ENCODE data around the gene LILRA1. TPM values are rescaled to one million over a fixed set of nuclear protein-coding genes. Genes with fewer than 3 reads are reported as not detected.
"Not testable (repeated sequence)": the region's sequence is repeated elsewhere in the genome, so short reads cannot be mapped to it uniquely, and the experiment has no call there.

Gene LILRA1
- total RNA-seq, 4 donors from 2014 or later, result 0.23 to 2.0 (median 0.47) TPM

DNA sequence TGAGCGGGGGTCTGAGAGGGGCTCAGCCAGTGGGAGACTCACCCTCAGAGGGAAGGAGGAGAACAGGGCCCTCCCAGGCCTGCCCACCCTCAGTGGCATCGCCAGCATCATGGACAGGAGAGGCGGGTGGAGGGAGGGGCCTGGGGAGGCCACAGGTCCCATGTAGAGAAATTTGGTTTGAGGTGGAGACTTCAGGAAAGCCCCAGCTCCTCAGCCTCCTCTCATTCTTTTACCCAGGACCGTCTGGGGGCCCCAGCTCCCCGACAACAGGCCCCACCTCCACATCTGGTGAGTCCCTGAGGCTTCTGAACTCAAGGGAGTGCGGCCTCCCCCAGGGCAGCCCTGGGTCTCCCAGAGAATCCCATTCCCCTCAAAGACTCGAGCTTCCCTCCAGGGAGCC, 40.0 kb downstream of the LILRA1 start:
- peaks cover 0 to 71% (median 0%) of the 10 kb centered on the region in 4 donors for H3K27me3 ChIP-seq
- H3K36me3 ChIP-seq, result no peaks in the 10 kb centered on the region
- no peak overlapping the region for H3K27ac ChIP-seq (replicated peaks in 1 of 4)
- TF ChIP-seq, protein P1, sequence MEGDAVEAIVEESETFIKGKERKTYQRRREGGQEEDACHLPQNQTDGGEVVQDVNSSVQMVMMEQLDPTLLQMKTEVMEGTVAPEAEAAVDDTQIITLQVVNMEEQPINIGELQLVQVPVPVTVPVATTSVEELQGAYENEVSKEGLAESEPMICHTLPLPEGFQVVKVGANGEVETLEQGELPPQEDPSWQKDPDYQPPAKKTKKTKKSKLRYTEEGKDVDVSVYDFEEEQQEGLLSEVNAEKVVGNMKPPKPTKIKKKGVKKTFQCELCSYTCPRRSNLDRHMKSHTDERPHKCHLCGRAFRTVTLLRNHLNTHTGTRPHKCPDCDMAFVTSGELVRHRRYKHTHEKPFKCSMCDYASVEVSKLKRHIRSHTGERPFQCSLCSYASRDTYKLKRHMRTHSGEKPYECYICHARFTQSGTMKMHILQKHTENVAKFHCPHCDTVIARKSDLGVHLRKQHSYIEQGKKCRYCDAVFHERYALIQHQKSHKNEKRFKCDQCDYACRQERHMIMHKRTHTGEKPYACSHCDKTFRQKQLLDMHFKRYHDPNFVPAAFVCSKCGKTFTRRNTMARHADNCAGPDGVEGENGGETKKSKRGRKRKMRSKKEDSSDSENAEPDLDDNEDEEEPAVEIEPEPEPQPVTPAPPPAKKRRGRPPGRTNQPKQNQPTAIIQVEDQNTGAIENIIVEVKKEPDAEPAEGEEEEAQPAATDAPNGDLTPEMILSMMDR (IDR thresholded peaks at IDR 0.05), result no peak
- TF ChIP-seq EP300 (IDR thresholded peaks at IDR 0.05) (no peak), POLR2A (IDR thresholded peaks at IDR 0.05; ENCODE audit: low read depth) (no peak), POLR2AphosphoS5 (IDR thresholded peaks at IDR 0.05) (no peak)
- 62% methylated on average over 5 of the region's 7 CpGs for WGBS
- no peak overlapping the region for H3K4me3 ChIP-seq
- no peaks in the 10 kb centered on the region for H3K4me1 ChIP-seq
- intact Hi-C loops (cut with DNase I), result no loop called here
- H3K9me3 ChIP-seq, result no peaks in the 10 kb centered on the region
- no peak for DNase-seq (ENCODE audit: extremely low spot score)

DNA sequence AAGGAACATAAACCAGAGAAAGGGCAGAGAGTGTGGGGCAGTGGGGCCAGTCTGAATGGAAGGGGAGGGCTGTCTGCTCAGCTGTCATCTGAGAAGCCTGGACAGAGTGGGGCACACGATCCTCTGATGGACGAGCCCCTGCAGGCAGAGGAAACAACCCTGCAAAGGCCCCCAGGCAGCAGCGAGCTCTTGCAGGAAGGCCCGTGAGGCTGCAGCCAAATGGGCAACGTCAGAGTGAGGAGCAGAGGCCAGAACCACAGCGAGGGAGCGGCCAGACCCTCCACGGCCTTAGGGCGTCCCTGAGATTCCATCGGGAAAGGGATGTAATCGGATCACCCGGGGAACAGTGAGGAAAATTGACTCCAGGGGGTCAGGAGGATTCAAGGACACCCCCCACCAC, 42.6 kb downstream of the LILRA1 start:
- 11% methylated on average over 5 of the region's 12 CpGs for WGBS
- H3K27ac ChIP-seq (replicated peaks in 1 of 4); H3K4me1 ChIP-seq; intact Hi-C loops (cut with DNase I); H3K9me3 ChIP-seq; H3K36me3 ChIP-seq; H3K4me3 ChIP-seq; DNase-seq (ENCODE audit: extremely low spot score): not testable (repeated sequence)
- peaks cover 0 to 53% (median 0%) of the 10 kb centered on the region in 4 donors for H3K27me3 ChIP-seq

DNA sequence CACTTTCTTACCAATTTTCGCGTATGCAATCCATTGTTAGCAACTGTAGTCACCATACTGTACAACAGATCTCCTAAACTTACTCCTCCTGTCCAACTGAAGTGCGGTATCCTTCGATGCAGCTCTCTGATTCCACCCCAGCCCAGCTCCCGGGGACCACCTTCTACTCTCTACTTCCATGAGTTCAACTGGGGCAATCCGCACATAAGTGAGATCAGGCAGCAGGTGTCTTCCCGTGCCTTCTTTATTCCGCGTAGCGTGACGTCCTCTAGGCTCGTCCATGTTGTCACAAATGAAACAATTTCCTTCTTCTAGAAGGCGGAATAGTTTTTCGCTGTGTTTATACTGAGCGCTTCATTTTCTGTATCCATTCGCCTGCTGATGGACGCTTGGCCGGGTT, 45.3 kb downstream of the LILRA1 start:
- Histone ChIP-seq H3K4me3 (no peak overlapping the region), H3K4me1 (no peaks in the 10 kb centered on the region), H3K9me3 (no peaks in the 10 kb centered on the region), H3K27ac (replicated peaks in 1 of 4) (no peak overlapping the region), H3K36me3 (no peaks in the 10 kb centered on the region), H3K27me3 (peaks cover 0 to 38% (median 0%) of the 10 kb centered on the region in 4 donors)
- DNase-seq (ENCODE audit: extremely low spot score), result no peak
- TF ChIP-seq, protein P1 (IDR thresholded peaks at IDR 0.05), result no peak
- TF ChIP-seq POLR2A (IDR thresholded peaks at IDR 0.05; ENCODE audit: low read depth) (no peak), POLR2AphosphoS5 (IDR thresholded peaks at IDR 0.05) (no peak), EP300 (IDR thresholded peaks at IDR 0.05) (no peak)
- intact Hi-C loops (cut with DNase I), result no loop called here
- 88% methylated on average over 18 of the region's 18 CpGs for WGBS

DNA sequence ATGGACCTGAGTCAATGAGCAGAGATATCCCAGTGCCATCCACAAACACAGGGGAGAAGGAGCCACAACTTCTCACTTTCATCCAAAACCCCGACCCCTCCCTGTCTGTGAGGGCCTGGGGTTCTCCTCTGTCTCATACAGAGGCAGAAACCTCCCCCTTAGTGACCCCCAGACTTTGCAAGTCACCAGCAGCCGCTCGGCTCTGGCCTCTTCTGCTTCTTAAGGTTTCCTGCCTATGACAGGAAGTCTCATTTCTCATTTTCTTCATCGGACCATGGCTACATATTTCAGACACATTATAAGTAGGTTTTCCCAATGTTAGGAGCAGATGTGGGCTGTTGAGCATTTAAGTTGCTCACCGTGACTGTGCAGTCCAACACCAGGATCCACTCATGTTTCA, 49.5 kb downstream of the LILRA1 start:
- peaks cover 0 to 19% (median 0%) of the 10 kb centered on the region in 4 donors for H3K27me3 ChIP-seq
- intact Hi-C loops (cut with DNase I); H3K36me3 ChIP-seq; H3K9me3 ChIP-seq; DNase-seq (ENCODE audit: extremely low spot score); H3K4me3 ChIP-seq; H3K4me1 ChIP-seq; H3K27ac ChIP-seq (replicated peaks in 1 of 4): not testable (repeated sequence)
- WGBS, result 65% methylated on average over 5 of the region's 5 CpGs

DNA sequence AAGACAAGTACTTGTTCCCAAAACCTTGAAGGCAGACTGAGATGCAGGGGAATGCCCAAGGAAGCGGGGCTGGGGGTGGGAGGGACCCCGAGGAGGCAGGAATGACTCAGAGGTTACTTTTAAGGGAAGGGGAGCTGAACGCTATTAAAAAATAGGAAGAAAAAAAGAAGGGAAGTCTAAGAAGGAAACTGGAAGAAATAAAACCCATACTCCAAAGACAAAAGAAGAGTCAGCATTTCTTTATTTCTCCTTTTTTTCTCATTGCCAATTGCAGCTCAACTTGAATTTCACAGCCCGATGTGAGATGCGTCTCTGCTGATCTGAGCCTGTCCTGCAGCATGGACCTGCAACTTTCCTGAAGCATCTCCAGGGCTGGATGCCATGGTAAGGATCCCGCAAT, 50.2 kb downstream of the LILRA1 start:
- DNase-seq (ENCODE audit: extremely low spot score); H3K9me3 ChIP-seq; H3K36me3 ChIP-seq; H3K4me1 ChIP-seq; intact Hi-C loops (cut with DNase I); H3K4me3 ChIP-seq; H3K27ac ChIP-seq (replicated peaks in 1 of 4): not testable (repeated sequence)
- 59% methylated on average over 6 of the region's 6 CpGs for WGBS
- H3K27me3 ChIP-seq, result peaks cover 0 to 19% (median 0%) of the 10 kb centered on the region in 4 donors

DNA sequence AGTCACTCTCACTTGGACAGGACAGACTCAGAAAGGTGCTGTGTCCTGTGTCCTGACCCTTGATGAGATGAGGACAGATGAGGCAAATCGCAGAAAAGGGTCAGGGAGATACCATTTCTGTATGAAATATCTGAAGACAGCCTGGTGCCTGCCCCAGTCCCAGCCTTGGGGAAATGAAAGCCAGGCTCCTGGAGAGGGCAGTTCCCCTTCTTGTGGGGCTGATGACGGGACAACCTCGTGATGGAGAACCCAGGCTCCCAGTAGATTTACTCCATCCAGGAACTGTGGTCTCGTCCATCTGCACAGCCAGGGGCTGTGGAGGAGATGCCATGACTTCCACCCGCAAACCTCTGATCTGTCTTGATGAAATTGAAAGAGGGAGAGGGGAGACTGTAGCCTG, 50.6 kb downstream of the LILRA1 start:
- Histone ChIP-seq H3K27ac (replicated peaks in 1 of 4) (no peak overlapping the region), H3K9me3 (no peaks in the 10 kb centered on the region), H3K4me1 (no peaks in the 10 kb centered on the region), H3K27me3 (peaks cover 0 to 19% (median 0%) of the 10 kb centered on the region in 4 donors), H3K4me3 (no peak overlapping the region), H3K36me3 (no peaks in the 10 kb centered on the region)
- intact Hi-C loops (cut with DNase I), result no loop called here
- no peak for TF ChIP-seq POLR2AphosphoS5 (IDR thresholded peaks at IDR 0.05)
- TF ChIP-seq EP300 (IDR thresholded peaks at IDR 0.05), result no peak
- TF ChIP-seq, protein P1 (IDR thresholded peaks at IDR 0.05), result no peak
- no peak for TF ChIP-seq POLR2A (IDR thresholded peaks at IDR 0.05; ENCODE audit: low read depth)
- DNase-seq (ENCODE audit: extremely low spot score), result no peak
- WGBS, result 67% methylated on average over 5 of the region's 5 CpGs

Data from esophagus muscularis mucosa (tissue), 4 donors.